Omental fat pad (tissue), 4 donors: ENCODE data around the gene NUBPL. TPM values are rescaled to one million over a fixed set of nuclear protein-coding genes. Genes with fewer than 3 reads are reported as not detected.
"Not testable (repeated sequence)": the region's sequence is repeated elsewhere in the genome, so short reads cannot be mapped to it uniquely, and the experiment has no call there.

Source experiments
- ATAC-seq: fragments of 150-250 bp; one replicate; pipeline ENCODE4 v1.9.1; 2016; ENCODE audit warnings: mild to moderate bottlenecking, moderate library complexity; ENCODE audit not compliant: low FRiP score
- DNase-seq: peaks from one replicate; pipeline ENCODE4 v3.0.0-alpha.2; 2019; ENCODE audit warnings: low spot score
- CTCF ChIP-seq, 3 donors: fragments of 450-650 bp; IDR thresholded peaks; one replicate each; pipeline ENCODE4 v1.5.1; 2016 to 2017; ENCODE audit warnings: antibody characterized with exemption in 3 of 3, mild to moderate bottlenecking in 3 of 3, moderate library complexity in 2 of 3
- total RNA-seq, 4 donors: library from RNA; depleted of rRNA; stranded (reverse); fragments of >200 nt; gene quantifications; one replicate each; pipeline ENCODE4 v1.1.0, GENCODE V29; 2016

NUBPL gene
- total RNA-seq, 4 donors from 2014 or later, result 9.0 to 12.9 (median 10.9) TPM

GRCh38 chr14:31703056-31703455 is 141.9 kb downstream of the NUBPL start:
- TF ChIP-seq CTCF (IDR thresholded peaks at IDR 0.05), result no peak
- ATAC-seq (no peak), DNase-seq (no peak)

GRCh38 chr14:31705731-31706130 is 144.5 kb downstream of the NUBPL start:
- no peak for TF ChIP-seq CTCF (IDR thresholded peaks at IDR 0.05)
- no peak for ATAC-seq
- no peak for DNase-seq

GRCh38 chr14:31708661-31709060 is 147.5 kb downstream of the NUBPL start:
- not testable (repeated sequence) for ATAC-seq, DNase-seq

- no peak for ATAC-seq
- TF ChIP-seq CTCF (IDR thresholded peaks at IDR 0.05), result no peak
- no peak for DNase-seq
Measured at GRCh38 chr14:31712244-31713127, 151.3 kb downstream of the NUBPL start.

- ATAC-seq (no peak), DNase-seq (no peak)
- TF ChIP-seq CTCF (IDR thresholded peaks at IDR 0.05), result no peak
Measured at GRCh38 chr14:31716208-31716607, 155.0 kb downstream of the NUBPL start.

- DNase-seq (no peak), ATAC-seq (peak; percentile 32)
- no peak for TF ChIP-seq CTCF (IDR thresholded peaks at IDR 0.05)
Measured at GRCh38 chr14:31717294-31718085, 156.3 kb downstream of the NUBPL start.

- DNase-seq (no peak), ATAC-seq (no peak)
Measured at GRCh38 chr14:31718585-31718984, 157.4 kb downstream of the NUBPL start.

More at GRCh38 chr14:31718585-31718984, 157.4 kb downstream of the NUBPL start:
- TF ChIP-seq CTCF (IDR thresholded peaks at IDR 0.05), result no peak
